Activated naive CD8-positive, alpha-beta T cell (primary cell): ENCODE results near the gene PSEN2.
"Not testable (repeated sequence)": the region's sequence is repeated elsewhere in the genome, so short reads cannot be mapped to it uniquely, and the experiment has no call there.

Source experiments
- H3K27ac Mint-ChIP-seq: one replicate; pipeline ENCODE4 v1.8.0; 2021; ENCODE audit warnings: mixed read lengths
- H3K27me3 Mint-ChIP-seq: one replicate; pipeline ENCODE4 v1.8.0; 2021; ENCODE audit warnings: mixed read lengths
- H3K36me3 Mint-ChIP-seq: one replicate; pipeline ENCODE4 v1.8.0; 2021; ENCODE audit warnings: mixed read lengths
- H3K4me1 Mint-ChIP-seq: one replicate; pipeline ENCODE4 v1.8.0; 2021; ENCODE audit warnings: low read depth, mixed read lengths
- H3K4me3 Mint-ChIP-seq: one replicate; pipeline ENCODE4 v1.8.0; 2021; ENCODE audit warnings: mild to moderate bottlenecking, mixed read lengths
- H3K9me3 Mint-ChIP-seq: one replicate; pipeline ENCODE4 v1.8.0; 2021; ENCODE audit warnings: low read depth, mixed read lengths

Gene PSEN2

GRCh38 chr1:226908419-226908818, 38.0 kb downstream of the PSEN2 start:
- no peaks in the 10 kb centered on the region for H3K4me1 Mint-ChIP-seq
- no peak overlapping the region for H3K4me3 Mint-ChIP-seq
- H3K27ac Mint-ChIP-seq = no peak overlapping the region
- no peaks in the 10 kb centered on the region for H3K9me3 Mint-ChIP-seq
- H3K27me3 Mint-ChIP-seq = no peaks in the 10 kb centered on the region
- no peaks in the 10 kb centered on the region for H3K36me3 Mint-ChIP-seq

- Mint-ChIP-seq H3K4me1 (no peaks in the 10 kb centered on the region), H3K9me3 (no peaks in the 10 kb centered on the region), H3K4me3 (no peak overlapping the region), H3K36me3 (no peaks in the 10 kb centered on the region), H3K27me3 (no peaks in the 10 kb centered on the region), H3K27ac (no peak overlapping the region)
Measured at GRCh38 chr1:226908913-226909312, 38.5 kb downstream of the PSEN2 start.

DNA sequence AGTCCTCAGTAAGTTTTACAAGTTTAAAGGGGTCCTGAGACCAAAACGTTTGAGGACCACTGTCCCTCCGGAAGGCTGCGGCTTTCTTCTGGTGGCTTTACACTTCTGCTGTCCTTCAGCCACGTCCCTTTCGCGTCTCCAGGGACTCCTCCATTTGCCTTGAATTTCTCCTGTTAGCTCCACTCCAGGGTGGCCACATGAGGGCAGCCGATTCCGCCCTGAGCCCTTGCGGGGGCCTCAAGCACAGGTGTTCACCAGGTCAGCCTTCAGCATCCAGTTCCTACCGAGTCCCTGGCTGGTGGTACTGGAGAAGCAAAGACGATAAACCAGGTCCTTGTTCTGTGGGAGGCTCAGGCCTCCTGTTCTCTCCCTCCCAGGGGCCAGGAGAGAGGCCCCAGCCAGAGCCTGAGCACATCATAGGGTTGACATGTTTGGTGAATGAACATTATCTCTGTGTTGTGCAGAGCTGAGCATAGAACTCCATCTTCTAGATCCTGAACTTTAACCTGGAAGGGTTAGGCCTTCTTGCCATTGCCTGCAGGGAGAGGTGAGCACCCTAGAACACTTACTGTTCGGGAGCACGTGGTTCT, 42.3 kb downstream of the PSEN2 start:
- no peaks in the 10 kb centered on the region for H3K4me1 Mint-ChIP-seq
- H3K9me3 Mint-ChIP-seq = no peaks in the 10 kb centered on the region
- H3K36me3 Mint-ChIP-seq = no peaks in the 10 kb centered on the region
- H3K27me3 Mint-ChIP-seq = no peaks in the 10 kb centered on the region
- no peak overlapping the region for H3K27ac Mint-ChIP-seq
- no peak overlapping the region for H3K4me3 Mint-ChIP-seq

- no peaks in the 10 kb centered on the region for H3K4me1 Mint-ChIP-seq
- H3K27me3 Mint-ChIP-seq = peaks cover 1% of the 10 kb centered on the region
- no peaks in the 10 kb centered on the region for H3K9me3 Mint-ChIP-seq
- H3K36me3 Mint-ChIP-seq = no peaks in the 10 kb centered on the region
- H3K4me3 Mint-ChIP-seq = no peak overlapping the region
- no peak overlapping the region for H3K27ac Mint-ChIP-seq
Measured at GRCh38 chr1:226915672-226915995, 45.2 kb downstream of the PSEN2 start.

GRCh38 chr1:226916497-226916896, 46.1 kb downstream of the PSEN2 start:
- H3K27ac Mint-ChIP-seq = no peak overlapping the region
- H3K4me1 Mint-ChIP-seq = no peaks in the 10 kb centered on the region
- peaks cover 1% of the 10 kb centered on the region for H3K27me3 Mint-ChIP-seq
- H3K4me3 Mint-ChIP-seq = no peak overlapping the region
- no peaks in the 10 kb centered on the region for H3K9me3 Mint-ChIP-seq
- no peaks in the 10 kb centered on the region for H3K36me3 Mint-ChIP-seq

- Mint-ChIP-seq H3K27me3 (peaks cover 1% of the 10 kb centered on the region), H3K27ac (no peak overlapping the region), H3K4me1 (no peaks in the 10 kb centered on the region), H3K9me3 (no peaks in the 10 kb centered on the region), H3K4me3 (no peak overlapping the region), H3K36me3 (no peaks in the 10 kb centered on the region)
Measured at GRCh38 chr1:226919587-226919986, 49.2 kb downstream of the PSEN2 start.

DNA sequence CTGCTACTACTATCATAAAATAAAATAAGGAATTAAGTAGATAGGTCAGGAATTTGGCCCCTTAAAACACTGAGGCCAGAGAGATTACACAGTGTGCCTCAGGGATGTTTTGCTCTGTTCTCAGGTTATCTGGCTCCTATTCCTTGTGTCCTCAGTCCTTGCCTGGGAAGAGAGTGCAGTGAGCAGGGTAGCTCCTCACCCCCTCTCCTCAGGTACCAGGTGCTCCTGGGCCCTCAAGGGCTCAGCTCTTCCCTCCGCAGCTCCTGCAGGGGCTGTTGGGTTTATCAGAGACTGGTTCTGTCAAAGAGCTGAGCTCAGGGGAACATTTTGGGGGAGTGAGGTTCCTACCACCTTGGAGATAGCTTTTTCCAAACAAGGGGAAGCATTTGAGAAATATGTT, 49.6 kb downstream of the PSEN2 start:
- no peak overlapping the region for H3K27ac Mint-ChIP-seq
- no peak overlapping the region for H3K4me3 Mint-ChIP-seq

GRCh38 chr1:226920446-226920894, 50.1 kb downstream of the PSEN2 start:
- Mint-ChIP-seq H3K36me3 (no peaks in the 10 kb centered on the region), H3K4me3 (no peak overlapping the region), H3K27me3 (peaks cover 1% of the 10 kb centered on the region), H3K9me3 (no peaks in the 10 kb centered on the region), H3K4me1 (no peaks in the 10 kb centered on the region), H3K27ac (no peak overlapping the region)

More for the DNA sequence above, 49.6 kb downstream of the PSEN2 start:
- peaks cover 1% of the 10 kb centered on the region for H3K27me3 Mint-ChIP-seq
- H3K36me3 Mint-ChIP-seq = no peaks in the 10 kb centered on the region
- H3K9me3 Mint-ChIP-seq = no peaks in the 10 kb centered on the region
- no peaks in the 10 kb centered on the region for H3K4me1 Mint-ChIP-seq

GRCh38 chr1:226921504-226921903, 51.1 kb downstream of the PSEN2 start:
- Mint-ChIP-seq H3K27ac (no peak overlapping the region), H3K36me3 (no peaks in the 10 kb centered on the region), H3K27me3 (peaks cover 1% of the 10 kb centered on the region), H3K4me3 (no peak overlapping the region), H3K9me3 (no peaks in the 10 kb centered on the region), H3K4me1 (no peaks in the 10 kb centered on the region)

- not testable (repeated sequence) for H3K27me3 Mint-ChIP-seq, H3K27ac Mint-ChIP-seq, H3K4me3 Mint-ChIP-seq, H3K9me3 Mint-ChIP-seq, H3K36me3 Mint-ChIP-seq, H3K4me1 Mint-ChIP-seq
Measured at GRCh38 chr1:226929260-226930111, 59.1 kb downstream of the PSEN2 start.

- Mint-ChIP-seq H3K9me3 (peaks cover 12% of the 10 kb centered on the region), H3K4me1 (peaks cover 18% of the 10 kb centered on the region), H3K4me3 (no peak overlapping the region), H3K36me3 (peaks cover 12% of the 10 kb centered on the region), H3K27ac (no peak overlapping the region), H3K27me3 (no peaks in the 10 kb centered on the region)
Measured at GRCh38 chr1:226934483-226935237, 64.2 kb downstream of the PSEN2 start.

- no peaks in the 10 kb centered on the region for H3K27me3 Mint-ChIP-seq
Measured at GRCh38 chr1:226937940-226938725, 67.7 kb downstream of the PSEN2 start.

DNA sequence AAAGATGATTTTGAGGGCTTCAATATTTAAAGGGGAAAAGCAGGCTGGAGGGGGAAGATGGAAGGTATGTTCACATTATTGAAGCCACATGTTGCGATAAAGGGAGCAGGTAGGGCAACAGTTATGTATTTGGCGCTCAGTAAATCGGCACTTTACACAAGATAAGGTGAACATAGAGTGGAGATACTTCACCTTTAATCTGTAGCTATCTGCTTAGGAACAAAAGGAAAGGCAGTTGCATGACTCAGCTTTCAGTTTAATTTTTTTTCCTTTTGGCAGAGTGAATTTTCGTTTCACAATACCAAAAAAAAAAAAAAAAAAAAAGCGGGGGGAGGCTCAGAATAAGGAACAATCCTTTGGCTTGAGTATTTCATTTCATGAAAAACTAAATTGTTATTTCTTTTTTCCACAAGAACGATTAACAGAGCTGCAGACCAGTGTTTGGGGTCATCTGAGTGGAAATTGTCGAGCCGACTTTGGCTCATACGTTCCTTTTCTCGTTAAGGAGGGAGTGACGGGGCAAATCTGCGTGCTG, 68.6 kb downstream of the PSEN2 start:
- Mint-ChIP-seq H3K9me3 (peaks cover 12% of the 10 kb centered on the region), H3K27ac (peak overlapping the region; percentile 96), H3K27me3 (no peaks in the 10 kb centered on the region), H3K4me3 (peak overlapping the region; percentile 91), H3K4me1 (peaks cover 45% of the 10 kb centered on the region), H3K36me3 (peaks cover 12% of the 10 kb centered on the region)

More at GRCh38 chr1:226937940-226938725, 67.7 kb downstream of the PSEN2 start:
- Mint-ChIP-seq H3K9me3 (peaks cover 12% of the 10 kb centered on the region), H3K4me3 (peak overlapping the region; percentile 91), H3K27ac (peak overlapping the region; percentile 96), H3K4me1 (peaks cover 36% of the 10 kb centered on the region), H3K36me3 (peaks cover 12% of the 10 kb centered on the region)

- Mint-ChIP-seq H3K36me3 (peaks cover 10% of the 10 kb centered on the region), H3K27ac (peak overlapping the region; percentile 96), H3K4me1 (peaks cover 50% of the 10 kb centered on the region), H3K27me3 (no peaks in the 10 kb centered on the region), H3K9me3 (peaks cover 11% of the 10 kb centered on the region), H3K4me3 (peak overlapping the region; percentile 91)
Measured at GRCh38 chr1:226939438-226940028, 69.1 kb downstream of the PSEN2 start.
